Caco-2 (cell line): ENCODE data around the gene STRBP. TPM values are rescaled to one million over a fixed set of nuclear protein-coding genes. Genes with fewer than 3 reads are reported as not detected.
"Not testable (repeated sequence)": the region's sequence is repeated elsewhere in the genome, so short reads cannot be mapped to it uniquely, and the experiment has no call there.

Source experiments
- BruUV-seq: library from RNA; stranded (reverse); fragments of 400-500 nt; replicated peaks from 2 replicates; lab custom pipeline; 2021; lab: Mats Ljungman, UMichigan
- CTCF ChIA-PET: fragments of 300-600 bp; sonication (Branson Sonifier 250); formaldehyde crosslinking; loops from one replicate; lab custom pipeline; 2022; ENCODE audit warnings: antibody characterized with exemption; lab: Charles Lee
- POLR2A ChIA-PET: fragments of 300-600 bp; sonication (Branson Sonifier 250); formaldehyde crosslinking; loops from one replicate; lab custom pipeline; 2022; ENCODE audit warnings: antibody characterized with exemption; lab: Charles Lee
- DNase-seq, 2 experiments: peaks; one replicate each; pipeline versions ENCODE4 v3.0.0 to v3.0.0-alpha.2; 2020 to 2022
- H3K27me3 ChIP-seq: replicated peaks from 2 replicates; pipeline ENCODE4 v1.6.0; 2011; ENCODE audit warnings: low read length; ENCODE audit not compliant: control insufficient read depth, insufficient read depth
- H3K36me3 ChIP-seq: 2 replicates; pipeline ENCODE4 v1.5.1; 2011; ENCODE audit warnings: low read length; ENCODE audit not compliant: control insufficient read depth, insufficient read depth
- H3K4me1 ChIP-seq: fragments of 250-450 bp; sonication (Bioruptor Pico); 2 replicates; pipeline ENCODE4 v1.5.1; 2020; ENCODE audit warnings: mild to moderate bottlenecking
- H3K4me3 ChIP-seq: 2 replicates; pipeline ENCODE4 v1.5.1; 2011; ENCODE audit warnings: low read depth, mild to moderate bottlenecking, control low read depth, low read length
- H3K9me3 ChIP-seq: fragments of 250-450 bp; sonication (Bioruptor Pico); 2 replicates; pipeline ENCODE4 v1.5.1; 2020; ENCODE audit warnings: mild to moderate bottlenecking, moderate library complexity
- H3K27ac Mint-ChIP-seq: one replicate; pipeline ENCODE4 v1.8.0; 2022; ENCODE audit warnings: mixed read lengths; ENCODE audit not compliant: unreplicated experiment
- H3K27me3 Mint-ChIP-seq: one replicate; pipeline ENCODE4 v1.8.0; 2022; ENCODE audit warnings: mixed read lengths; ENCODE audit not compliant: insufficient read depth, unreplicated experiment
- H3K36me3 Mint-ChIP-seq: one replicate; pipeline ENCODE4 v1.8.0; 2022; ENCODE audit warnings: mild to moderate bottlenecking, mixed read lengths; ENCODE audit not compliant: insufficient read depth, unreplicated experiment
- H3K4me1 Mint-ChIP-seq: one replicate; pipeline ENCODE4 v1.8.0; 2022; ENCODE audit warnings: low read depth, mixed read lengths; ENCODE audit not compliant: unreplicated experiment
- H3K4me3 Mint-ChIP-seq: one replicate; pipeline ENCODE4 v1.8.0; 2022; ENCODE audit warnings: mild to moderate bottlenecking, moderate library complexity, mixed read lengths; ENCODE audit not compliant: unreplicated experiment
- H3K9me3 Mint-ChIP-seq: one replicate; pipeline ENCODE4 v1.8.0; 2022; ENCODE audit warnings: mixed read lengths; ENCODE audit not compliant: unreplicated experiment
- CTCF ChIP-seq, 2 experiments: fragments of 200-600 bp in 1 of 2; IDR thresholded peaks; 1 replicate in 1 of 2; 2 replicates in 1 of 2; pipeline versions ENCODE4 v1.5.1 to v1.8.0; 2011 to 2022; ENCODE audit warnings: antibody characterized with exemption in 1 of 2, control low read depth in 1 of 2, inconsistent platforms in 1 of 2, low read depth in 1 of 2, low read length in 1 of 2, mild to moderate bottlenecking in 1 of 2, moderate library complexity in 1 of 2; ENCODE audit not compliant: insufficient read depth in 1 of 2, severe bottlenecking in 1 of 2, unreplicated experiment in 1 of 2
- intact Hi-C: fragments of 100-400 bp; cut with micrococcal nuclease; formaldehyde crosslinking; loops from one replicate; pipeline ENCODE4 v1.10.0; 2022; ENCODE audit not compliant: unreplicated experiment
- total RNA-seq: library from RNA; stranded (reverse); gene quantifications from 2 replicates; pipeline ENCODE4 v1.2.3, GENCODE V29; 2022

The STRBP gene
- total RNA-seq, 1 experiment from 2014 or later: 43.5 TPM

DNA sequence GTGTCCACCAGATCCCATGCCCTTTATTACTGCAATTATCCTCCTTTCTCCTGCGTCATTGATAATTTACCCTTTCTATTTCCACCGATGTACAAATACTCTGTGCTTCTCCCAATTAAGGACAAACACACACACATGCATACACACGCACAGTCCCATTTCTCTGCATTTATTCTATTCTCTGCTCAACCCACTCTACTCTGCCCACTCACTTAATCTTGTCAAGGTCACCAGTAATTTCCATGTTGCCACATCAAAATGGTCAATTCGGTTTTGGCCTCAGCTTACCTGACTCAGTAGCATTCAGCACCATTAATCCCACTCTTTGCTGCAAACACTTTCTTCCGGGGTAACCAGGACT is 14.6 kb upstream of the STRBP start:
- no peaks in the 10 kb centered on the region for H3K4me1 ChIP-seq
- Mint-ChIP-seq H3K27ac (no peak overlapping the region), H3K4me1 (no peaks in the 10 kb centered on the region), H3K27me3 (no peaks in the 10 kb centered on the region), H3K4me3 (no peak overlapping the region), H3K36me3 (no peaks in the 10 kb centered on the region), H3K9me3 (no peaks in the 10 kb centered on the region)
- TF ChIP-seq CTCF (IDR thresholded peaks at IDR 0.05; ENCODE audit: insufficient read depth in 1 of 2, low read depth in 1 of 2, low read length in 1 of 2, severe bottlenecking in 1 of 2, unreplicated experiment in 1 of 2): no peak
- no TSS peak for BruUV-seq
- no peaks in the 10 kb centered on the region; the same call in 1 of the 2 replicates for H3K9me3 ChIP-seq
- ChIA-PET CTCF (no interaction called here), POLR2A (no interaction called here)
- no peaks in the 10 kb centered on the region for H3K36me3 ChIP-seq
- no peak overlapping the region for H3K4me3 ChIP-seq
- no peak for DNase-seq
- H3K27me3 ChIP-seq: no peaks in the 10 kb centered on the region
- intact Hi-C loops: no loop called here

DNA sequence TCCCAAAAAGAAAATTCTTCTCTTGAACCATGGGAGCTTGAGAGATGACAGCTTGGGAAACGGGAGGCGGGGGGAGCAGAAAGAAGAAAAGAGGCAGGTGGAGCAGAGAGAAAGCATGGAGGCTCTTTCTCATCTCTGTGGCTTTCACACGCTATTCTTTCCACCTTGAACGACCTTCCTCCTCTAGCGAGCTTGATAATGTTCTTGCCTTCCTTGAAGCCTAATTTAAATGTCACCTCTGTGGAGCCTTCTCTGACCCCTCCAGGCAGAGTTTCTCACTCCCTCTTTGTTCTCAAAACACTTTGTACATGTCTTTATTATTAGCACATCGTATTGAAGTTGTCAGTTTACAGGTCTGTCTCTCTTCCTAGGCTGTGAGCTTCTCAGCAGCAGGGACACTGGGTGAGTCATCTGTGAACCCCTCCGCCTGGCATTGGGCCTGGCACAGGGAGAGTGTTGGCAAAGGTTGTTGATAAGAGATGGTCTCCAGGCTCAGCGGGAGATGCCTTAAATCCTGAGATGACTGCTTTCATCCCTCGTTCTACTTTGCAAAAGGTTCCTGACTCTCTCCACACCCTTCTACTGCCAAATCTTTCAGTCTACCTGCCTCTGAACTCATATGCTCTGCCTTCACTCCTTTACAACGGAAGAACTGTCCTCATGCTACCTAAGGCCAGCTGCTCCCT is 14.1 kb upstream of the STRBP start:
- Histone ChIP-seq H3K4me3 (no peak overlapping the region), H3K4me1 (no peaks in the 10 kb centered on the region), H3K36me3 (no peaks in the 10 kb centered on the region), H3K9me3 (no peaks in the 10 kb centered on the region; the same call in 1 of the 2 replicates), H3K27me3 (no peaks in the 10 kb centered on the region)
- no TSS peak for BruUV-seq
- no peak for DNase-seq
- Mint-ChIP-seq H3K27ac (no peak overlapping the region), H3K27me3 (no peaks in the 10 kb centered on the region), H3K9me3 (no peaks in the 10 kb centered on the region), H3K4me1 (no peaks in the 10 kb centered on the region), H3K4me3 (no peak overlapping the region), H3K36me3 (no peaks in the 10 kb centered on the region)
- ChIA-PET CTCF (no interaction called here), POLR2A (no interaction called here)
- TF ChIP-seq CTCF (IDR thresholded peaks at IDR 0.05; ENCODE audit: insufficient read depth in 1 of 2, low read depth in 1 of 2, low read length in 1 of 2, severe bottlenecking in 1 of 2, unreplicated experiment in 1 of 2): no peak
- intact Hi-C loops: no loop called here

DNA sequence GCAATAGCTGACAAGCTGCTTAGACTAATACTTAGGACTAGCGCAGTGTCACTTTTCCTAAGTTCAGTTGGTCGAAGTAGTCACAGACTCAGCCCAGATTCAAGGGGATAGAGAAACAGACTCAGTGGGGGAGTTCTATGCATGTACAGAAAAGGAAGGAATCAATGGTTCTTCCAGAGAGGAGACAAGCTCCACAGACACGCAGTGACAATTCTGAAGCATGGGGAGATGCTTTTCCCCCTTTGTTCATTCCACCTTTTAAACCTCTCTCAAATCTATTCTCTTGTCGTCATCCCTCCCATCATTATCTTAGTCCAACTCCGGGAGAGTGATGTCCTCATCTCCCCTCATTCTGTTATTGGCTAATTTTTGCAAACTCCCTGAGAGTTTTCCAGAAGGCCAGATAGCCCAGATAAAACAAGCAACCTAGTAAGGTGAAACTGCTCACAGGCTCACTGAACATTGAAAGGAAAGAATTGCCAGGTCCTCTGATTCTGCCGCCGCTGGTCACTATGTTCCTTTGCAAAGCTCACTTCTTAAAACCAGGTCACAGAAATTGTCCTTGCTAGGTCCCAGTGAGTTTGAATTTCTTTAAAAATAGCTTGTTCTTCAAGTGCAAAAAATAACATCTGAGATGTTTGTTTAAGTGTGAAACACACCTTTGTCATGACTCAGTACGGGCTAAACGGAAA is 13.4 kb upstream of the STRBP start:
- no peaks in the 10 kb centered on the region for H3K36me3 Mint-ChIP-seq
- Histone ChIP-seq H3K4me1 (no peaks in the 10 kb centered on the region), H3K27me3 (no peaks in the 10 kb centered on the region), H3K36me3 (no peaks in the 10 kb centered on the region), H3K9me3 (no peaks in the 10 kb centered on the region; the same call in 1 of the 2 replicates), H3K4me3 (no peak overlapping the region)
- DNase-seq: no peak
- BruUV-seq: no TSS peak
- H3K9me3 Mint-ChIP-seq: no peaks in the 10 kb centered on the region
- no peak overlapping the region for H3K4me3 Mint-ChIP-seq
- H3K4me1 Mint-ChIP-seq: no peaks in the 10 kb centered on the region
- peaks cover under 1% of the 10 kb centered on the region for H3K27me3 Mint-ChIP-seq
- no peak overlapping the region for H3K27ac Mint-ChIP-seq
- ChIA-PET POLR2A (no interaction called here), CTCF (no interaction called here)
- intact Hi-C loops: no loop called here
- no peak for TF ChIP-seq CTCF (IDR thresholded peaks at IDR 0.05; ENCODE audit: insufficient read depth in 1 of 2, low read depth in 1 of 2, low read length in 1 of 2, severe bottlenecking in 1 of 2, unreplicated experiment in 1 of 2)

DNA sequence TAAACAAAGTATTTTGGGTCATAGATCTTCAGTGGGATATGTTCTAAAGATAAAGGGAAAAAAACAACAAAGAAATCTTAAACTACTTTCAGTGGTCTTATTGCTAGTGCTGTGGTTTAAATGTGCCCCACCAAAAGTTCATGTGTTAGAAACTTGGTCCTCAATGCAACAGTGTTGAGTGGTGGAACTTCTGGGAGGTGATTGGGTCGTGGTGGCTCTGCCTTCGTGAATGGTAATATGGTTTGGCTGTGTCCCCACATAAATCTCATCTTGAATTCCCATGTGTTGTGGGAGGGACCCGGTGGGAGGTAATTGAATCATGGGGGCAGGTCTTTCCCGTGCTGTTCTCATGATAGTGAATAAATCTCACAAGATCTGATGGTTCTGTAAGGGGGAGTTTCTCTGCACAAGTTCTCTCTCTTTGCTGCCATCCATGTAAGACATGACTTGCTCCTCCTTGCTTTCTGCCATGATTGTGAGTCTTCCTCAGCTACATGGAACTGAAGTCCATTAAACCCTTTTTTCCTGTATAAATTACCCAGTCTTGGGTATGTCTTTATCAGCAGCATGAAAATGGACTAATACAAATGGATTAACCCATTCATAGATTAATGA is 10.6 kb upstream of the STRBP start:
- H3K9me3 Mint-ChIP-seq, H3K27ac Mint-ChIP-seq, DNase-seq, H3K4me3 ChIP-seq, BruUV-seq, H3K4me3 Mint-ChIP-seq, H3K4me1 ChIP-seq, H3K4me1 Mint-ChIP-seq, POLR2A ChIA-PET, H3K36me3 ChIP-seq, H3K9me3 ChIP-seq, CTCF ChIA-PET, H3K27me3 ChIP-seq, H3K36me3 Mint-ChIP-seq, intact Hi-C loops, H3K27me3 Mint-ChIP-seq: not testable (repeated sequence)
